ENCODE results near the gene ZNF423.

The ZNF423 gene

GRCh38 chr16:49654425-49654824, 201.5 kb downstream of the ZNF423 start:
- no peaks in the 10 kb centered on the region for H3K27me3 ChIP-seq (ENCODE audit: control insufficient read depth, insufficient read depth, low read length)
- no peak overlapping the region for H3K9ac ChIP-seq (ENCODE audit: low read length)
- no peak overlapping the region for H3K4me3 ChIP-seq (ENCODE audit: low read length)
- no peaks in the 10 kb centered on the region for H3K9me3 ChIP-seq (ENCODE audit: control insufficient read depth, low read length)
- H3K36me3 ChIP-seq (ENCODE audit: control insufficient read depth, insufficient read depth, low read length) = no peaks in the 10 kb centered on the region
- no peaks in the 10 kb centered on the region for H3K4me1 ChIP-seq (ENCODE audit: control insufficient read depth, insufficient read depth, low read length)

GRCh38 chr16:49653577-49653976, 202.3 kb downstream of the ZNF423 start:
- no peaks in the 10 kb centered on the region for H3K36me3 ChIP-seq (ENCODE audit: control insufficient read depth, insufficient read depth, low read length)
- no peaks in the 10 kb centered on the region for H3K27me3 ChIP-seq (ENCODE audit: control insufficient read depth, insufficient read depth, low read length)
- H3K9me3 ChIP-seq (ENCODE audit: control insufficient read depth, low read length) = no peaks in the 10 kb centered on the region
- H3K4me1 ChIP-seq (ENCODE audit: control insufficient read depth, insufficient read depth, low read length) = no peaks in the 10 kb centered on the region
- no peak overlapping the region for H3K4me3 ChIP-seq (ENCODE audit: low read length)
- no peak overlapping the region for H3K9ac ChIP-seq (ENCODE audit: low read length)

- no peaks in the 10 kb centered on the region for H3K27me3 ChIP-seq (ENCODE audit: control insufficient read depth, insufficient read depth, low read length)
- no peak overlapping the region for H3K9ac ChIP-seq (ENCODE audit: low read length)
- no peaks in the 10 kb centered on the region for H3K4me1 ChIP-seq (ENCODE audit: control insufficient read depth, insufficient read depth, low read length)
- no peak overlapping the region for H3K4me3 ChIP-seq (ENCODE audit: low read length)
- H3K9me3 ChIP-seq (ENCODE audit: control insufficient read depth, low read length) = no peaks in the 10 kb centered on the region
- H3K36me3 ChIP-seq (ENCODE audit: control insufficient read depth, insufficient read depth, low read length) = no peaks in the 10 kb centered on the region
These were observed 202.7 kb downstream of the ZNF423 start for GRCh38 chr16:49653173-49653570.

- no peaks in the 10 kb centered on the region for H3K9me3 ChIP-seq (ENCODE audit: control insufficient read depth, low read length)
- H3K27me3 ChIP-seq (ENCODE audit: control insufficient read depth, insufficient read depth, low read length) = no peaks in the 10 kb centered on the region
- H3K9ac ChIP-seq (ENCODE audit: low read length) = no peak overlapping the region
- H3K36me3 ChIP-seq (ENCODE audit: control insufficient read depth, insufficient read depth, low read length) = no peaks in the 10 kb centered on the region
- H3K4me3 ChIP-seq (ENCODE audit: low read length) = no peak overlapping the region
- H3K4me1 ChIP-seq (ENCODE audit: control insufficient read depth, insufficient read depth, low read length) = no peaks in the 10 kb centered on the region
These were observed 203.3 kb downstream of the ZNF423 start for GRCh38 chr16:49652456-49653172.

- Histone ChIP-seq H3K36me3 (ENCODE audit: control insufficient read depth, insufficient read depth, low read length) (no peaks in the 10 kb centered on the region), H3K27me3 (ENCODE audit: control insufficient read depth, insufficient read depth, low read length) (no peaks in the 10 kb centered on the region), H3K9ac (ENCODE audit: low read length) (no peak overlapping the region), H3K4me1 (ENCODE audit: control insufficient read depth, insufficient read depth, low read length) (no peaks in the 10 kb centered on the region), H3K4me3 (ENCODE audit: low read length) (no peak overlapping the region), H3K9me3 (ENCODE audit: control insufficient read depth, low read length) (no peaks in the 10 kb centered on the region)
These were observed 203.9 kb downstream of the ZNF423 start for GRCh38 chr16:49651996-49652395.

GRCh38 chr16:49651226-49651625, 204.7 kb downstream of the ZNF423 start:
- Histone ChIP-seq H3K36me3 (ENCODE audit: control insufficient read depth, insufficient read depth, low read length) (no peaks in the 10 kb centered on the region), H3K4me3 (ENCODE audit: low read length) (no peak overlapping the region), H3K4me1 (ENCODE audit: control insufficient read depth, insufficient read depth, low read length) (no peaks in the 10 kb centered on the region), H3K9me3 (ENCODE audit: control insufficient read depth, low read length) (no peaks in the 10 kb centered on the region), H3K27me3 (ENCODE audit: control insufficient read depth, insufficient read depth, low read length) (no peaks in the 10 kb centered on the region), H3K9ac (ENCODE audit: low read length) (no peak overlapping the region)

- H3K9me3 ChIP-seq (ENCODE audit: control insufficient read depth, low read length) = no peaks in the 10 kb centered on the region
- H3K9ac ChIP-seq (ENCODE audit: low read length) = no peak overlapping the region
- H3K4me1 ChIP-seq (ENCODE audit: control insufficient read depth, insufficient read depth, low read length) = no peaks in the 10 kb centered on the region
- H3K27me3 ChIP-seq (ENCODE audit: control insufficient read depth, insufficient read depth, low read length) = no peaks in the 10 kb centered on the region
- H3K36me3 ChIP-seq (ENCODE audit: control insufficient read depth, insufficient read depth, low read length) = no peaks in the 10 kb centered on the region
- no peak overlapping the region for H3K4me3 ChIP-seq (ENCODE audit: low read length)
These were observed 205.3 kb downstream of the ZNF423 start for GRCh38 chr16:49650603-49651002.

- Histone ChIP-seq H3K9me3 (ENCODE audit: control insufficient read depth, low read length) (no peaks in the 10 kb centered on the region), H3K27me3 (ENCODE audit: control insufficient read depth, insufficient read depth, low read length) (no peaks in the 10 kb centered on the region), H3K4me3 (ENCODE audit: low read length) (no peak overlapping the region), H3K9ac (ENCODE audit: low read length) (no peak overlapping the region), H3K36me3 (ENCODE audit: control insufficient read depth, insufficient read depth, low read length) (no peaks in the 10 kb centered on the region), H3K4me1 (ENCODE audit: control insufficient read depth, insufficient read depth, low read length) (no peaks in the 10 kb centered on the region)
These were observed 206.7 kb downstream of the ZNF423 start for GRCh38 chr16:49649013-49649765.

GRCh38 chr16:49647673-49648072, 208.2 kb downstream of the ZNF423 start:
- no peak overlapping the region for H3K4me3 ChIP-seq (ENCODE audit: low read length)
- H3K9me3 ChIP-seq (ENCODE audit: control insufficient read depth, low read length) = no peaks in the 10 kb centered on the region
- H3K36me3 ChIP-seq (ENCODE audit: control insufficient read depth, insufficient read depth, low read length) = no peaks in the 10 kb centered on the region
- no peaks in the 10 kb centered on the region for H3K4me1 ChIP-seq (ENCODE audit: control insufficient read depth, insufficient read depth, low read length)
- no peak overlapping the region for H3K9ac ChIP-seq (ENCODE audit: low read length)
- H3K27me3 ChIP-seq (ENCODE audit: control insufficient read depth, insufficient read depth, low read length) = no peaks in the 10 kb centered on the region

- H3K4me1 ChIP-seq (ENCODE audit: control insufficient read depth, insufficient read depth, low read length) = no peaks in the 10 kb centered on the region
- no peak overlapping the region for H3K9ac ChIP-seq (ENCODE audit: low read length)
- H3K36me3 ChIP-seq (ENCODE audit: control insufficient read depth, insufficient read depth, low read length) = no peaks in the 10 kb centered on the region
- no peaks in the 10 kb centered on the region for H3K9me3 ChIP-seq (ENCODE audit: control insufficient read depth, low read length)
- H3K27me3 ChIP-seq (ENCODE audit: control insufficient read depth, insufficient read depth, low read length) = no peaks in the 10 kb centered on the region
- H3K4me3 ChIP-seq (ENCODE audit: low read length) = no peak overlapping the region
These were observed 210.6 kb downstream of the ZNF423 start for GRCh38 chr16:49645263-49645662.

- Histone ChIP-seq H3K27me3 (ENCODE audit: control insufficient read depth, insufficient read depth, low read length) (no peaks in the 10 kb centered on the region), H3K4me3 (ENCODE audit: low read length) (no peak overlapping the region), H3K9ac (ENCODE audit: low read length) (no peak overlapping the region), H3K36me3 (ENCODE audit: control insufficient read depth, insufficient read depth, low read length) (no peaks in the 10 kb centered on the region), H3K9me3 (ENCODE audit: control insufficient read depth, low read length) (no peaks in the 10 kb centered on the region), H3K4me1 (ENCODE audit: control insufficient read depth, insufficient read depth, low read length) (no peaks in the 10 kb centered on the region)
These were observed 211.8 kb downstream of the ZNF423 start for GRCh38 chr16:49644145-49644463.

- no peaks in the 10 kb centered on the region for H3K27me3 ChIP-seq (ENCODE audit: control insufficient read depth, insufficient read depth, low read length)
- no peak overlapping the region for H3K9ac ChIP-seq (ENCODE audit: low read length)
- H3K9me3 ChIP-seq (ENCODE audit: control insufficient read depth, low read length) = no peaks in the 10 kb centered on the region
- no peaks in the 10 kb centered on the region for H3K4me1 ChIP-seq (ENCODE audit: control insufficient read depth, insufficient read depth, low read length)
- H3K4me3 ChIP-seq (ENCODE audit: low read length) = no peak overlapping the region
- H3K36me3 ChIP-seq (ENCODE audit: control insufficient read depth, insufficient read depth, low read length) = no peaks in the 10 kb centered on the region
These were observed 212.3 kb downstream of the ZNF423 start for GRCh38 chr16:49643429-49644144.

Data from mucosa of stomach (tissue), 1 donor.